Neural progenitor cell (in vitro differentiated cells): Measurements from ENCODE around the gene ANAPC4.

Experiments used
- CTCF ChIP-seq: fragments of 200-600 bp; sonication (generic); IDR thresholded peaks from 2 replicates; pipeline ENCODE4 v1.5.1; 2017; ENCODE audit warnings: antibody characterized with exemption, mild to moderate bottlenecking
- EZH2 ChIP-seq: fragments of 200-600 bp; sonication (generic); IDR thresholded peaks from 2 replicates; pipeline ENCODE4 v1.6.1; 2017; ENCODE audit warnings: antibody characterized with exemption, mild to moderate bottlenecking, moderate library complexity
- EZH2phosphoT487 ChIP-seq: fragments of 200-600 bp; sonication (generic); IDR thresholded peaks from 2 replicates; pipeline ENCODE4 v1.6.1; 2017; ENCODE audit warnings: antibody characterized with exemption

GRCh38 chr4:25425361-25425760 lies 48.3 kb downstream of the ANAPC4 start:
- no peak for TF ChIP-seq CTCF
- no peak for TF ChIP-seq EZH2
- TF ChIP-seq EZH2phosphoT487: no peak
